ENCODE data around the gene ZNF414. TPM values are rescaled to one million over a fixed set of nuclear protein-coding genes. Genes with fewer than 3 reads are reported as not detected.
A peak's percentile ranks its signal among the peaks of the same experiment; 100 is the strongest.

Gene ZNF414
- total and polyA plus RNA-seq, 2 experiments from 2014 or later = 27.4 to 45.0 TPM

DNA sequence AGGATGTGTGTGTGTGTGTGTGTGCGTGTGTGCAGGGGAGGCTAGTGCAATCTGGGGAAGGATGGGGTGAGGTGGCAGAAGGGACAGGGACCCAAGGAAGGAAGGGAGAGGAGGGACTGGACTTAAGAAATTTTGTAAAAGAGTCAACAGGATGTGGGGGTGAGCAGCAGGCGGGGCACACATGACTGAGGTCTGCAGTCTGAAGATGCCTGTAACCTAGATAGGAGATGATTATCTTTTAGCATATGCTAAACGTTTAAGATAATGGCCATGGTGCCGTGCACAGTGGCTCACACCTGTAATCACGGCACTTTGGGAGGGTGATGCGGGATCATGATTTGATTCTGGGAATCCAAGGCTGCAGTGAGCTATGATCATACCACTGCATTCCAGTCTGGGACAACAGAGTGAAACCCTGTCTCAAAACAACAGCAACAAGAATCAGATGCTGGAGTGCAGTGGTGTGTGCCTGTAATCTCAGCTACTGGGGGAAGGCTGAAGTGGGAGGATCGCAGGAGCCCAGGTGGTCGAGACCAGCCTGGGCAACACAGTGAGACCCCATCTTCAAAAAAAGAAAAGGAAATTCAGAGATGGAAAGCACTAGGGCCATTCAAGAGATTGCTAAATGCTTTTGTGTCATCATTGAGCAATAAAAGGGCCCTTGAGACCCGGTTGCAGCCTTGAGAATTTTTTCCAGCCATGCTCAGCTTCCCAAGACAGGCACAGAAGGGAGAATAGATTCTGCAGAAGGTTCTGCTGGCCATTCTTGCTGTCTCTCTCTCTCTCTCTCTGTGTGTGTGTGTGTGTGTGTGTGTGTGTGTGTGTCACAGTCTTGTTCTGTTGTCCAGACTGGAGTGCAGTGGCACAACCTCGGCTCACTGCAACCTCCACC is 3.8 kb upstream of the ZNF414 start:
- DNase-seq (ENCODE audit: low spot score) (no peak), ATAC-seq (no peak)
- no peak overlapping the region for H3K4me3 ChIP-seq
- no peaks in the 10 kb centered on the region for H3K27me3 ChIP-seq (ENCODE audit: insufficient read depth)
- no peaks in the 10 kb centered on the region for H3K36me3 ChIP-seq (ENCODE audit: insufficient read depth)
- no peak overlapping the region for H3K4me2 ChIP-seq
- Mint-ChIP-seq H3K36me3 (ENCODE audit: low read depth) (no peaks in the 10 kb centered on the region; the same call in 2 of the 3 replicates), H3K4me1 (peaks cover 9% of the 10 kb centered on the region), H3K27ac (no peak overlapping the region), H3K4me3 (no peak overlapping the region), H3K9me3 (no peaks in the 10 kb centered on the region; the same call in 2 of the 3 replicates), H3K27me3 (ENCODE audit: insufficient read depth, low read depth, poor library complexity) (peaks cover 23% of the 10 kb centered on the region)
- no peaks in the 10 kb centered on the region for H3K9me2 ChIP-seq (ENCODE audit: insufficient read depth)
- H4K20me1 ChIP-seq (replicated peaks; ENCODE audit: insufficient read depth) = no peaks in the 10 kb centered on the region
- H3K27ac ChIP-seq (ENCODE audit: low read depth) = no peak overlapping the region
- H2AFZ ChIP-seq = 0 out of 2 replicates have a peak overlapping the region, but pooled peaks have one; percentile 76
- no peaks in the 10 kb centered on the region for H3K79me2 ChIP-seq (replicated peaks; ENCODE audit: insufficient read depth)
- peaks cover 6% of the 10 kb centered on the region for H3K4me1 ChIP-seq (ENCODE audit: insufficient read depth)
- TF ChIP-seq ZNF331 (CRISPR knock-in tag; IDR thresholded peaks at IDR 0.05; ENCODE audit: low read depth) = no peak
- no peak for TF ChIP-seq STAT1 (IDR thresholded peaks at IDR 0.05; ENCODE audit: unreplicated experiment)
- no peak for TF ChIP-seq ZNF462 (CRISPR knock-in tag; IDR thresholded peaks at IDR 0.05)
- no peak for TF ChIP-seq CREB1 (CRISPR knock-in tag; IDR thresholded peaks at IDR 0.05; ENCODE audit: low read depth)
- TF ChIP-seq, protein P1, sequence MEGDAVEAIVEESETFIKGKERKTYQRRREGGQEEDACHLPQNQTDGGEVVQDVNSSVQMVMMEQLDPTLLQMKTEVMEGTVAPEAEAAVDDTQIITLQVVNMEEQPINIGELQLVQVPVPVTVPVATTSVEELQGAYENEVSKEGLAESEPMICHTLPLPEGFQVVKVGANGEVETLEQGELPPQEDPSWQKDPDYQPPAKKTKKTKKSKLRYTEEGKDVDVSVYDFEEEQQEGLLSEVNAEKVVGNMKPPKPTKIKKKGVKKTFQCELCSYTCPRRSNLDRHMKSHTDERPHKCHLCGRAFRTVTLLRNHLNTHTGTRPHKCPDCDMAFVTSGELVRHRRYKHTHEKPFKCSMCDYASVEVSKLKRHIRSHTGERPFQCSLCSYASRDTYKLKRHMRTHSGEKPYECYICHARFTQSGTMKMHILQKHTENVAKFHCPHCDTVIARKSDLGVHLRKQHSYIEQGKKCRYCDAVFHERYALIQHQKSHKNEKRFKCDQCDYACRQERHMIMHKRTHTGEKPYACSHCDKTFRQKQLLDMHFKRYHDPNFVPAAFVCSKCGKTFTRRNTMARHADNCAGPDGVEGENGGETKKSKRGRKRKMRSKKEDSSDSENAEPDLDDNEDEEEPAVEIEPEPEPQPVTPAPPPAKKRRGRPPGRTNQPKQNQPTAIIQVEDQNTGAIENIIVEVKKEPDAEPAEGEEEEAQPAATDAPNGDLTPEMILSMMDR (conservative IDR thresholded peaks at IDR 0.05; ENCODE audit: low read depth in 2 of 2) = no peak
- TF ChIP-seq, protein P2, sequence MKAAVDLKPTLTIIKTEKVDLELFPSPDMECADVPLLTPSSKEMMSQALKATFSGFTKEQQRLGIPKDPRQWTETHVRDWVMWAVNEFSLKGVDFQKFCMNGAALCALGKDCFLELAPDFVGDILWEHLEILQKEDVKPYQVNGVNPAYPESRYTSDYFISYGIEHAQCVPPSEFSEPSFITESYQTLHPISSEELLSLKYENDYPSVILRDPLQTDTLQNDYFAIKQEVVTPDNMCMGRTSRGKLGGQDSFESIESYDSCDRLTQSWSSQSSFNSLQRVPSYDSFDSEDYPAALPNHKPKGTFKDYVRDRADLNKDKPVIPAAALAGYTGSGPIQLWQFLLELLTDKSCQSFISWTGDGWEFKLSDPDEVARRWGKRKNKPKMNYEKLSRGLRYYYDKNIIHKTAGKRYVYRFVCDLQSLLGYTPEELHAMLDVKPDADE (IDR thresholded peaks at IDR 0.05) = no peak
- TF ChIP-seq, protein P3, sequence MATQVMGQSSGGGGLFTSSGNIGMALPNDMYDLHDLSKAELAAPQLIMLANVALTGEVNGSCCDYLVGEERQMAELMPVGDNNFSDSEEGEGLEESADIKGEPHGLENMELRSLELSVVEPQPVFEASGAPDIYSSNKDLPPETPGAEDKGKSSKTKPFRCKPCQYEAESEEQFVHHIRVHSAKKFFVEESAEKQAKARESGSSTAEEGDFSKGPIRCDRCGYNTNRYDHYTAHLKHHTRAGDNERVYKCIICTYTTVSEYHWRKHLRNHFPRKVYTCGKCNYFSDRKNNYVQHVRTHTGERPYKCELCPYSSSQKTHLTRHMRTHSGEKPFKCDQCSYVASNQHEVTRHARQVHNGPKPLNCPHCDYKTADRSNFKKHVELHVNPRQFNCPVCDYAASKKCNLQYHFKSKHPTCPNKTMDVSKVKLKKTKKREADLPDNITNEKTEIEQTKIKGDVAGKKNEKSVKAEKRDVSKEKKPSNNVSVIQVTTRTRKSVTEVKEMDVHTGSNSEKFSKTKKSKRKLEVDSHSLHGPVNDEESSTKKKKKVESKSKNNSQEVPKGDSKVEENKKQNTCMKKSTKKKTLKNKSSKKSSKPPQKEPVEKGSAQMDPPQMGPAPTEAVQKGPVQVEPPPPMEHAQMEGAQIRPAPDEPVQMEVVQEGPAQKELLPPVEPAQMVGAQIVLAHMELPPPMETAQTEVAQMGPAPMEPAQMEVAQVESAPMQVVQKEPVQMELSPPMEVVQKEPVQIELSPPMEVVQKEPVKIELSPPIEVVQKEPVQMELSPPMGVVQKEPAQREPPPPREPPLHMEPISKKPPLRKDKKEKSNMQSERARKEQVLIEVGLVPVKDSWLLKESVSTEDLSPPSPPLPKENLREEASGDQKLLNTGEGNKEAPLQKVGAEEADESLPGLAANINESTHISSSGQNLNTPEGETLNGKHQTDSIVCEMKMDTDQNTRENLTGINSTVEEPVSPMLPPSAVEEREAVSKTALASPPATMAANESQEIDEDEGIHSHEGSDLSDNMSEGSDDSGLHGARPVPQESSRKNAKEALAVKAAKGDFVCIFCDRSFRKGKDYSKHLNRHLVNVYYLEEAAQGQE (IDR thresholded peaks at IDR 0.05; ENCODE audit: unreplicated experiment) = no peak
- TF ChIP-seq POLR2AphosphoS5 (IDR thresholded peaks at IDR 0.05; ENCODE audit: low read depth) = no peak
- no peak for TF ChIP-seq ZNF114 (CRISPR knock-in tag; IDR thresholded peaks at IDR 0.05)
- TF ChIP-seq EZH2 (IDR thresholded peaks at IDR 0.05; ENCODE audit: low read depth, unreplicated experiment) = no peak
- TF ChIP-seq JUNB (IDR thresholded peaks at IDR 0.05; ENCODE audit: unreplicated experiment) = no peak
- TF ChIP-seq NANOG (IDR thresholded peaks at IDR 0.05; ENCODE audit: borderline replicate concordance) = no peak
- no peak for TF ChIP-seq EZH2phosphoT487 (IDR thresholded peaks at IDR 0.05; ENCODE audit: unreplicated experiment)
- peaks cover 19% of the 10 kb centered on the region for H3F3A ChIP-seq (replicated peaks; ENCODE audit: low read depth)
